ENCODE results near the gene CRYZL1.

DNA sequence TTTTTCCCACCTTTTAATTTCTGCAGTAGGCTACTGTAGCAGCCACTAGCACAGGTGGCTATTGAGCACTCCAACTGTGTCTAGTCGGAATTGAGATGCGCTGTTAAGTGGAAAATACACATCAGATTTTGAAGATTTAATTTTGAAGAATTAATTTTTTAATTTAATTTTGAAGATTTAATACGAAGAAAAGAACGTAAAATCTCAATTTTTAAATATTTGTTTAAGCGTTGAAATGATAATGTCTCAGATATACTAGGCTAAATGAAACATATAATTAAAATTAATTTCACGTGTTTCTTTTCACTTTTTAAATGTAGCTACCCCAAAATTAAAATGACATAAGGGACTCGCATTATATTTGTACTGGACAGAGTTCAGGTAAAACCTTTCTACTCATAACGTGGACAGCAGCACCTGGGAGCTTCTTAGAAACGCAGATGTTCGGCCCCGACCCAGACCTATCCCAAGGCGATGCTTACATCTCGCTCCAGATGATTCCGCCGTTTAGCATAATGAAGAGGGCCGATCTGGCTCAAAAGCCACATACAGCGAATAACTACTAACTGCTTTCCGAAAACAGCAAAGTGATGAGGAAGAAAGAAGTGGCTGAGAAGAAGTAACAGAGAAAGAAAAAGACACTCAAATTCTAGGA is 717 bp downstream of the CRYZL1 start:
- TF ChIP-seq POLR2A (IDR thresholded peaks at IDR 0.05), result no peak
- TF ChIP-seq, protein P1, sequence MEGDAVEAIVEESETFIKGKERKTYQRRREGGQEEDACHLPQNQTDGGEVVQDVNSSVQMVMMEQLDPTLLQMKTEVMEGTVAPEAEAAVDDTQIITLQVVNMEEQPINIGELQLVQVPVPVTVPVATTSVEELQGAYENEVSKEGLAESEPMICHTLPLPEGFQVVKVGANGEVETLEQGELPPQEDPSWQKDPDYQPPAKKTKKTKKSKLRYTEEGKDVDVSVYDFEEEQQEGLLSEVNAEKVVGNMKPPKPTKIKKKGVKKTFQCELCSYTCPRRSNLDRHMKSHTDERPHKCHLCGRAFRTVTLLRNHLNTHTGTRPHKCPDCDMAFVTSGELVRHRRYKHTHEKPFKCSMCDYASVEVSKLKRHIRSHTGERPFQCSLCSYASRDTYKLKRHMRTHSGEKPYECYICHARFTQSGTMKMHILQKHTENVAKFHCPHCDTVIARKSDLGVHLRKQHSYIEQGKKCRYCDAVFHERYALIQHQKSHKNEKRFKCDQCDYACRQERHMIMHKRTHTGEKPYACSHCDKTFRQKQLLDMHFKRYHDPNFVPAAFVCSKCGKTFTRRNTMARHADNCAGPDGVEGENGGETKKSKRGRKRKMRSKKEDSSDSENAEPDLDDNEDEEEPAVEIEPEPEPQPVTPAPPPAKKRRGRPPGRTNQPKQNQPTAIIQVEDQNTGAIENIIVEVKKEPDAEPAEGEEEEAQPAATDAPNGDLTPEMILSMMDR (IDR thresholded peaks at IDR 0.05), result no peak

All from lower leg skin (tissue), 3 donors.